NCI-H446 treated with DMSO at 0.1 percent for 48 hours (cell line): ENCODE data around the gene SMARCB1.

Source experiments
- DNase-seq: peaks from one replicate; lab custom pipeline; 2025; lab: John Stamatoyannopoulos, UW

Gene SMARCB1

DNA sequence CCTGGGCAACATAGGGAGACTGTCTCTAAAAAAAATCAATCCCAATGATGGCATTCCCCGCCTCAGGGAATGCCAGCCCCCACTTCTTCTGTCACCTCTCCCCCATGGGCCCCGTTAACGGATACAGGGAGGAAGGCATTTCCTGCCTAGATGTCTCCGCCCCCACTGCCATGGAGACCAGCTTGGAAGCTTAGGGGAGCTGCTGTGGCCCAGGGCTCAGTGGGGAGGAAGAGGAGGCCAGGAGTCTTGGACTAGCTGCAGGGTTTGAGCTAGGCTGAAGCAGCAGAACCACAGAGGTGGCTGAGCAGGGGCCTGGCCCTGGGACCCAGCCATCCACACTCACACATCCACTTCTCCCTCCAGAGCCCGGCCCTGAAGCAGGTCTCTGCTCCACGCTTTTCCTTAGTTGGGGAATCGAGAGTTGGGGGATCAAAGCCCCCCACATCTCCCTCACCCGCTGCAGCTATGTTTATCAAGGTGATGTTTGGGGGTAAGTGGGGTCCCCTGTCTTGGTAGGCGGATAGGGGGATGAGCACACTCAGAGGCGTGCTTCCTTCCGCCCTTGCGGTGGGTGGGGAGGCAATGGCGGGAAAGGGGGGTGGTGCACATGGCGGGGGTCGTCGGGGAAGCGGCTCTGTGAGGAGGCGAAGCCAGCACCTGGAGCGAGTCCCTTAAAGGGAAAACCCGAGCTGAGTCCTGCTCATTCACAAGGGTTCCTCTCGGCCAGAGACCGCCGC, 23.8 kb upstream of the SMARCB1 start, which contains the start of gene C22orf15:
Gene C22orf15, plus strand, starts transcription at position 149 of the 737 bp plus-strand sequence. Its CDS starts 317 bp downstream, at position 466.
- DNase-seq: no peak

DNA sequence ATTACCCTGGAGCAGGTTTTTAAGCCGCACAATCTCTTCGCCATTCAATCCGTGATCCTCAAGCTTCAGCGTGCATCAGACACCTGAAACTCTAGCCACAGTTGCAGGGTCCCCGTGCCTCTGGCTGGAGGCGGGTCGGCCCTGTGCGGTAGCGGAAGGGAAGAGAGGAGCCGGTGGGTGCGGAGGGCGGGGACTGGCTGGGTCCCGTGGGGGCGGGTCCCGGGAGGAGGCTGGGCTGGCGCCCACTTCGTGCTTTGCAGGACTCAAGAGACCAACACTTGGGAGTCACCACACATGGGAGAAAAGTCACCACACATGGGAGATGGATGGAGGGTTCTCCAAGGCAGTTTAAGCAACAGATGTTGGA, 23.2 kb upstream of the SMARCB1 start:
- DNase-seq: no peak

DNA sequence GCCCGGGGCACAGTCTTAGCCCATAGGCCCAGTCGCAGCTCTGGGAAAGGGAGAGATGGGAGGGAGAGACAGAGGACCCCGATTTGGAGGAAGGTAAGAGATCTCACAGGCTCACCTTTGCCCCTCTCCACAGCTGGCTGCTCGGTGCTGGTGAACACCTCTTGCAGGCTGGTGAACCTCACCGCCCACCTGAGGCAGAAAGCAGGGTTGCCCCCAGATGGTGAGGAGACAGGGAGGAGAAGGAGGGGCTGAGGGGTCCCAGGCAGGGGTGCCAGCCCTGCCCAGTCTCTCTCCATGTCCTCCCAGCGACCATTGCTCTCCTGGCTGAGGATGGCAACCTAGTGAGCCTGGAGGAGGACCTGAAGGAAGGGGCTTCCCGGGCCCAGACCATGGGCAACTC, 22.8 kb upstream of the SMARCB1 start:
- DNase-seq: no peak

DNA sequence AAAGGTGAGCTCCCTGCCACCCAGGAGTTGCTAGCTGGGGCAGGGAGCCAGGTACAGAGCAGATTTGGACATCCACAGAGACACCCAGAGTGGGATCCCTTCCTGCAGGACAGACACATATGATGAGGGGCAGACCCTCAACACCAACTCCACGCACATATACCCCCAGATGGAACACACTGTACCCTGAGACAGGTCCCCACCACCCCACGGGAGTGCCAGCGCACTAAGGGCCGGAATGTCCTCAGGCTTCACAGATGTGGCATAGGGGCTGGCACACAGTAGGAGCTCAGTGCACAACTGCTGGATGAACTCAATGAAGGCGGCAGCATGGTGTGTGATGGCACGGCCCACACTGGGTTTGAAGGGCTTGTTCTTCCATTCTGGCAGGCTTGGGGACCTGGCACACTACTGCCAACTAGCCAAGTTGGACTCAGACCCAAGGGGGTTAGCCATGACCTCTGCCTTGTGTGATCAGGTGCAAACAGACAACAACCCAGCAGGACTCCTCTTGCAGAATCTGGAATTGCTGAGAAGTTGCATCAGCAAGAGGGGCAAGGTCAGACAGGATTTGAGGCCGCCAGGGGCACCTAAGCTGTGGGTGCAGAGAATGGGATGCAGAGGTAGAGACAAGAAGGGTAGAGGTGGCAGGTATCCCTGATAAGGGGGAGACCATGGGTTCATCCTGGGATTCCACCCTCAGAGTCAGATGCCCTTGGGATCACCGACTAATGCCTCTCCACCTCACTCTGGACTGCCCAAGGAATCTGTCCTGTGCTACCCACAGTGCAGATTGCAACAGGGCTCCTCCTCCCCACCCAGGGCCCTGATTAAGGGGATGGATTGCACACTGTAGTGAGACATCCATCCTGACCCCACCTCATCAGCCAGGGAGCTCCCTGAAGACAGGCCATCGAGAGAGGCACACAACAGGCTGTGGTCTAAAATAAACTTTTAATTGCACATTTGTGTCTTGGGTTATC, 21.6 kb upstream of the SMARCB1 start:
- DNase-seq: no peak

DNA sequence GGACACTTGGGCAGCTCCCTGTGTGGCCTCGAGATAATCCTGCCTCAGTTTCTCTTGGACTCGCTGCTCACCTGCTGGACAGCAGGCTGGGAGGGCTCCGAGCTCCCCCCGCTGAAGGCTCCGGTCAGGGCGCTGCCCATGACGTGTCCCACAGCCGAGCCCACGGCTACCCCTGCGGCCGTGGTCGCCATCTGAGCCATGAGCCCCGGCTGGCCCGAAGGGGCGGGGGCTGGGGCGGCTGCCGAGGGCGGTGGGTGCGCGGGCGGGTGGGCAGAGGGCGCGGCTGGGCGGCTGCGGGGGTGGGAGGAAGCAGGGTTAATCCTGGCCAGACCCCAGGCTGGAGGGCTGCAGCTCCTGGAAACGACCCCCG, 19.5 kb upstream of the SMARCB1 start:
- no peak for DNase-seq

DNA sequence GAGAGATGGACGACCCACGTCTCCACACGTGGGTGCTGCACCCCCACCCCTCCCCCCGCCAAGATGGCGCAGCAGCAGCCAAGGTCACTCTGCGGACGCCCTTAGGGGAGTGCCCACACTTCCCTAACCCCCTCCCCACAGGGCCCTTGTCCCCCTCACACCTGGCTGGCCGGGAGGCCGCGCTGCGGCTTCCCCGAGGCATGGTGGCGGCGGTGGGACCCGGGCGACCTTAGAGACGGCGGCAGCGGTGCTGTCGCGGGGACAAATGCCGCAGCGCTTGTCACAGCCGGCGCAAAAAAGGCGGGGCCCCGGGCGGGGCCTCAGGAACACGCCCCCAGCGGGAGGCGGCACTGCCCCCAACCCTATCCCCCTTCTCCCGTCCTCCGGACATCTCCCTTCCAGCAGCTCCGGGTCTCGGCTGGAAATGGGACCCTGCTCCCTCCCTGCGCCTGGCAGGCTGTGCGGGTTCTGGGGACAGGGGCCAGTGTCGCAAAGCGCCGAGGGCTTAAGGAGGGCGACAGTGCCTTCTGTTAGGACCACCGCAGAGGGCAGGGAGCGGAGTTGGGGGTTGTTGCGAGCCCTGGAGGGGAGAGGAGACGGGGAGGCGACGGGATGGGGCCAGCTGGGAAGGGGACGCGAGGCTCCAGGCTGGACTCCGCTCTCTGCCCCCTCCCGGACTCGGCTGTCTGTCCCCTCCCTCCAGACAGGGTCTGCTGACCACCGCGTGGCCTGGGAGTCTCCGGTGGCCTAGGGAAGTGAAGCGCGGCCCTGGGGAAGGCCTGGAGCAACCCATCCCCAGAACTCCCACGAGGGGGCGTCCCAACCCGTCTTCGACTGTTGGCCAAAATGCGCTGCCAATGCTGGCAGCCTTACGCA, 18.9 kb upstream of the SMARCB1 start, which contains the start of gene CHCHD10:
Gene CHCHD10, minus strand, starts transcription at position 300 of the 876 bp plus-strand sequence. Its CDS starts 98 bp downstream, at position 202.
- peak; percentile 24 for DNase-seq

DNA sequence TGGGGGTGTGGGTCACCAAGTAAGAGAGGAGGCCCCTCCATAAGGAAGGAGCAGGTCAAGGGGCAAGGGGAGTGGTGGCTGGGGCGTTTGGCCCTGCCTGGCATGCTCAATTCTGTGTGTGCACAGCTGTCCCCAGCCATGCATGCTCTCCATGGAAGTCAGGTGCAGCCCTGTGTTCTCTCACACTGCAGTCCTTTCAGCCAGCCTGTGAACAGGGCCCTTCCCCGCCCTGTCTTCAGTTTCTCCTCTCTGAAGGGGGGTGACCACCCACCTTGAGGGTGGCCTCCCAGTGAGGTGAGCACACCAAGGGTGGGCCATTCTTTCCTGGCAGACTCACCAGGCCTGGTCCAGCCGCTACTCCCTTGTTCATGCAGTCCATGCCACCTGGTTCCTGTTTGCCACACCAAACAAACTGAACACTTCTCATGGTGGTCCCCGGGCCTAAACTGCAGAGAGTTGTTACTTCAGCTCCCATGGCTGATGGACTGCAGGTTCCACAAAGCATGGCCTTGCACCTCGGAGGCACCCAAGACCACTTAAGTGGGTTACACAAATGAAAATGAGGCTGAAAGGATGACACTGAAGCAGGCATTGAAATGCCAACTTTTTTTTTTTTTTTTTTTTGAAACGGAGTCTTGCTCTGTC, 17.3 kb upstream of the SMARCB1 start:
- no peak for DNase-seq

DNA sequence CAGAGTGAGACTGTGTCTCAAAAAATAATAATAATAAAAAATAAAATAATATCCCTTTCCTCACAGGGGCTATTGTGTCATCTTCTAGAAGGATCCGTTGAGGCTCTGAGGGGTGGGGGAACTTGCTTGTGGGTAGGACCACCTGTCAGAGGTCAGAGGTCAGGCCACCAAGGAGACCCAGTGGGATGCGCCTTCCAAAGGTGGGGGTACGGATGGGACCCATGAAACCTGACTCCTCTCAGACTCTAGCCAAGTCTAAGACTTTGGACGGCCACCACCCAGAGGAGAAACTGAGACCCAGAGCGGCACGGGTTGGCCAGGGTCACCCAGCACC, 14.5 kb upstream of the SMARCB1 start:
- no peak for DNase-seq

DNA sequence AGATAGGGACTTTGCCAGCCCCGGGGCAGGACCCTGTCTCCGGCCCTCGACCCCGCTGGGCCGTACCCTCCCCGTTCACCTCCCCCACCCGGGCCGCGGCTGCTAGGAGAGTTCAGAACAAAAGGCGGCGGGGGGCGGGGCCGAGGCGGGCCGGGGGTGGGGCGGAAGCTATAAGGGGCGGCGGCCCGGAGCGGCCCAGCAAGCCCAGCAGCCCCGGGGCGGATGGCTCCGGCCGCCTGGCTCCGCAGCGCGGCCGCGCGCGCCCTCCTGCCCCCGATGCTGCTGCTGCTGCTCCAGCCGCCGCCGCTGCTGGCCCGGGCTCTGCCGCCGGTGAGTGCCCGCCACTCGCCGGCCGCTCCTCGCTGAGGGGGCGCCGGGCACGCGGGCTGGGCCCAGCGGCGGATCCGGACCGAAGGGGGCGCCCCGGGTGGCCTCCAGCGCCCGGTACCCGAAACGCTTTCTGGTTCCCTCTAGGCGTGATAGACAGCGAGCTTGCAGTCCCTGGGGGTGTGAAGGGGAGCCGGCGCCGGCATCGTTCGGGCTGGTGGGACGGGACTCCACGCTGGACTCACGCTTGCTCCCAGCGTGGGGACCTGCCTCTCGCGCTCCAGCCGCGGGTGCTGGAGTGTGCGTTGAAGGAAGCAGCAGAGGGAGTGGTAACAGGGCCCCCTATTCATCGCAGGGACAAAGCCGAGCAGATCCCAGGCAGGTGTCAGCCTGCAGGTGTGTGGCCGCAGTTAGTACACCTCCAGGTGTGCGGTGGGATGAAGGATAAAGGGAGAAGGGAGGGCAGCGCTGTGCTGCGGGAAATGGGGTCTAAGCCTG, 13.9 kb upstream of the SMARCB1 start, which contains the start of gene MMP11:
Gene MMP11, plus strand, starts transcription at position 201 of the 825 bp plus-strand sequence. Its CDS starts 22 bp downstream, at position 223.
- no peak for DNase-seq

DNA sequence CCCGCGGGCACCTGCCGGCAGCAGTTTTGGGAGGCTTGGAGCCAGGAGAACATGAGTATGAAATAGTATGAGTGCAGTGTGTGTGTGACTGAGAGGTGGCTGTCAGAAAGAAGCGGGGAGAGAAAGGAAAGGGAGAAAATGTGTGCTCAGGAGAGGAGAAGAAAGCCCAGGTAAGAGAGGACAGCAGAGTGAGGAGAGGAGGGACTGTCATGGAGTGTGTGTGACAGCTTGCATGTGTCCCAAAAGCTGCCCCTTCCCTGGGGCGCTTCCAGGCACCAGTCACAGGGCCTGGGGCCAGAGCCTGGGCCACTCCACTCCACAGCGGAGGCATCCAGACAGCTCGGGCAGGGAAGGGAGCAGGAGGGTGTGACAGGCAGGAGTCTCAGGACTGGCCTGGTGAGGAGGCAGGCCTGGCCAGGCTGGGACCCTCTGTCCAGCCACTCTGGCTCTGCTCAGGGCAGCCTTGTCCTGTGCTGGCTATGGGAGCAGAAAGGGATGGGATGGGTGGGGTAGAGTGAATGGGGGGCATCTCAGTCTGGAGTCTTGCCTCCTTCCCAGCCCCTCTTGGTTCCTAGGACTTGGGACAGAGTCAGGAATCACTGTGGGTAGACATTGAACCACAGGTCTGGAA, 13.2 kb upstream of the SMARCB1 start:
- DNase-seq: no peak

DNA sequence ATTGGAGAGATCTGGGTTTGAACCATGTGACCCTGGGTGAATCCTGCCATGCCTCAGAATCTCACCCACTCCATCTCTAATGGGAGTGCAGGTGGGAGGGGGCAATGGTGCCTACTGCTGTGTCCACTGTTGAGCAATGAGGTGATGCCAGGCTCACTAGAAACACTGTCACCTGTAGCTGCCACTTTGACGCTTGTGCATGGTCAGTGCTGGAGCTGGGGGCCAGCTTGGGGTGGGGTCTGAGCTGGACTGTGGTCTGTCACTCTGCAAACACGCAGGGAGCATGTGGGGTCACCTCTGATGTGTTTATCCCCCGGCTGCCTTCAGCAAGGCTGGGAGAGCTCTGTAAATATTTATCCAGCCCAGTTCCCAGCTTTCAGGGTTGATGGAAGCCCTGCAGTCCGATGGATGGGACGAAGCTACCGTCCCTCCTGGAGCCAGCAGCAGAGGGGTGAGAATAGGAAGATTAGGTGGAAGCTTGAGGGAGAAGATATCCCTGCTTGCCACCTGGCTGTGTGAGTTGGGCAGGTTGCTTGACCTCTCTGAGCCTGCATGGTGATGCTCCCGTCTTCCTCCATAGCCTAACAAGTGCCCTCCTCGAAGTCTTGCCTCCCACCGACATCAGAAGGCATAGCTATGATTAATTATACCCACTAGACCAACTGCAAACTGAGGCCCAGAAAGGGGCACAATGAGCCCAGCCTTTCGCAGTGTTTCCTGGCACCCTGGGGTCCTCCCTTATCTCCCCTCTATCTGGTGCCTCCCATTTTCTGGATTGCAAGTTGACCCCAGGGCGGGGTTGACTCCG, 12.4 kb upstream of the SMARCB1 start:
- DNase-seq: no peak

DNA sequence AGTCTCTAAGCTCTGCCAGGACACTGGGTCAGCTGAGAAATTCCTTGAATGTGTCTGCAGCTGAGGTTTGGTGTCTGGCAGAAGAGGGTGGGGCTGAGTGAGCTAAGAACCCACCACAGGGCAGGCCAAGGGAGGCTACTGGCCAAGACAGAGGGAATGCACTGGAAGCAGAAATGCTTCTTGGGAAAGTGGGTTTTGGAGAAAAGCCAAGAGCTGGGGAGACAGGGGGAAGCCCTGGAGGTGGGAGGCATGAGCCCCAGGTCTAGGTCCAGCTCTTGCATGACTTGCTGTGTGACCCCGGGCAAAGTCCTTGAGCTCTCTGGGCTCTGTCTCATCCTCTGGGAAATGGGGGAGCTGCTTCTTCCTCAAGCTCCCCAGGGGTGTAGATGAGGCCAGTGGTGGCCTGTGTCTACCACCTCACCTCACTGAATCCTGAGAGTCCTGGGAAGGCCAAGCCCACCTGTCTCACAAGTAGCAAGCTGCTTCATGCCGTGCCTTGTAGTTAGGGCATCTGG, 11.8 kb upstream of the SMARCB1 start:
- DNase-seq: no peak

DNA sequence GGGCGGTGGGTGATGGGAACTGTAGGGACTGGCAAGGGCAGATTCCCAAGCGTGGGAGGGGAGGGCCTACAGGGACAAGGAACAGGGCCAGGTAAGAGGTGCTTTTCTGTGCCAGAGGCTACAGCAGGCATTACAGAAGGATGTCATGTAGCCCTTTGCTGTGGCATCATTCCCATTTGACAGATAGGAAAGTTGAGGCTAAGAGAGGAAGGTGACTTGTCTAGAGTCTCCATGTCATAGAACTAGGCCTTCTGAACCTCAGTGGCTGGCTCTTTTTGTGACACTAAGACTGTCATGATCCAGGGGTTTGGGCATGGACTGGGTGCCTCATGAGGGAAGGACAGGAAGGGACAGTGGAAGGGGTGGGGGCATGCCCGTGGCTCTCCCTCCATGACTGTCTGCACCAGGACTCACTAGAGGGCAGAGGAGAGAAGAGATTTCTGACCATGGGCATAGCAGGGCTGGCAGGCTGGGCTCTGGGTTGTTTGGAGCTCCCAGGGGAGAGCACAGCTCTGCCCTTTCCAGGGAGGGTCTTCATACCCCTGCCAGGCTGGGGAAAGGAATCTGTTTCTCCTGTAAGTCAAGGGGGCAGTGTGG, 10.9 kb upstream of the SMARCB1 start:
- no peak for DNase-seq

DNA sequence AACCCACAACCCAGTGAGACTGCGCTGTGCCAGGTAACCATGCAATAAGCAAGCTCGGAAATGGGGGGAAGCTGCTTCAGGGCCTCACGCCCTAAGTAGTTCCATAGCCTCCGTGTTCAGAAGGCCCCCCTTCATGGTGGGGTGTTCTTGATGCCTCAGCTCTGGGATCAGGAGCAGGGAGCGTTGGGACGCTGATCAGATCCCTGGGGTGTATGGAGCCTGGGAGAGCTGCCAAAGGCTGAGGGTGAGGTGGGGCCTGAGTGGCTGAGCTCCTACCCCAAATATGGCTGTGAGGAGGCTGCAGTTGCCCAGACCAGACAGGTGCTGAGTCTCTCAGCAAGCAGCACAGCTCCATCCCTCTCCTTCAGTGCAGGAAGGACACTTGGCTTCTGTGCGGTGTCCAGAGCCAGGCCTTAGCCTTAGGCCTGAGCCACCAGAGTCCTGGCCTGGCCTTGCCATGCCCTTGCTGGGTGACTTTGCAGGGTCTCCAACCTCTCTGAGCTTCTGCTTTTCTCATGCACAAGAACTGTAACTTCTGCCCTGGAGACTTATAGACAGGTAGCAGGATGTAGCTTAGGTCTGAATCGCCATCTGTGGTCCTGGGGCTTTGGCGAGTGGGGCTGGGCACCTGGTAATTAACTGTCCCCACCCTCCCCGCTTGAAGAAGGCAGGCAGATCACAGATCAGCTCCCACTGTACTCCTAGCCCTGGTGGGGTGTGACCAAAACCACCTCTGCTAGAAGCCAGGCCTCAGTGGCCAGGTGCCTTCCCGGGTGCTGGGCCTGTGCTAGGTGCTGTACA, 8.8 kb upstream of the SMARCB1 start:
- no peak for DNase-seq

DNA sequence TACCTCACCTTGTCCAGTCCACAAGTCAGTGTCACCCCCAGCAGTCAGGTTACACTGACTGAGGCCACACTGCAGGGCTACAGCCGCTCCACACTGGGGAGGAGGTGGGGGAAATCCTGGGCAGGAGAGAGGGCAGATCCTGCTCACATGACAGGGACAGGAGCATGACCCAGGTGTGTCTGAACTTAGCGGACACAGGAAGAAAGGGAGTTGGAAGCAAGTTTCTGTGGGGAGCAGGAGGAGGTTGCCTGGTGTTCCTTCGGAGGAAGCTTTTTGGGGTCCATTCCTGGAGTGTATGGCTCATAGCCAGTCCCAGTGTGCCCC, 8.2 kb upstream of the SMARCB1 start:
- DNase-seq: no peak

DNA sequence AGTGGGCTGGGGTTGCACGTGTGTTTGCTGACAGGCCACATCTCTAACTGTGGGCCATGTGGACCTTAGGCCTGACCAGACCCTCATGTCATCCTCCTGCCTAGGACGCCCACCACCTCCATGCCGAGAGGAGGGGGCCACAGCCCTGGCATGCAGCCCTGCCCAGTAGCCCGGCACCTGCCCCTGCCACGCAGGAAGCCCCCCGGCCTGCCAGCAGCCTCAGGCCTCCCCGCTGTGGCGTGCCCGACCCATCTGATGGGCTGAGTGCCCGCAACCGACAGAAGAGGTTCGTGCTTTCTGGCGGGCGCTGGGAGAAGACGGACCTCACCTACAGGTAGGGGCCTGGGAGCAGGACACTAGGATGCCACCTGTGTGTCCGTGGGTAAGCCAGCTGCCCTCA, 7.7 kb upstream of the SMARCB1 start:
- DNase-seq: no peak

DNA sequence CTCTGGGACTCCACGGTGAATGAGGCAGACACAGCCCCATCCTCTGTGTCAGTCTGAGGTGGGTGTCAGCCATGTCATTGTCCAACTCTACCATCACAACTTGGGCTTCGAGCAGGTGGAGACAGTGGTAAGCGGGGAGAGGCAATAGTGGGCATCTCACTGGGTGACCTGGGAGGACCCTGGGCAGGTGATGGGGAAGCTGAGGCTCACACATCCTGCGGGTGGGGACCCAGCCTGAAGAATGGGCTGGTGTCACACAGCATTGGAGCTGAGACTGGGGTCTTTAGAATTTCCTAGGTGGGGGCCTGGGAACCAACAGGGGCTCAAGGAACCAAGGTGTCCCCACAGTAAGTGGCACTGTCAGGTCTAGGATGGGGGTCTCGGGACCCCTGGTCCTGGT, 7.0 kb upstream of the SMARCB1 start:
- no peak for DNase-seq
